ENCODE measurements around the gene AOC2.

- TF ChIP-seq POLR2A (IDR thresholded peaks at IDR 0.05; ENCODE audit: low read length) (no peak), GATA1 (IDR thresholded peaks at IDR 0.05; ENCODE audit: low read depth, low read length) (no peak)
Measured at GRCh38 chr17:42883802-42884558, 39.6 kb downstream of the AOC2 start.

Data from erythroblast (primary cell).